GM21390 (cell line): ENCODE data around the gene CFAP157.

Experiments
- ATAC-seq: cut with Tn5 transposase; IDR thresholded peaks from one replicate; pipeline ENCODE4 v1.9.1; 2021; ENCODE audit not compliant: unreplicated experiment

Gene CFAP157

GRCh38 chr9:127714951-127715469 lies 8.2 kb downstream of the CFAP157 start:
- ATAC-seq: peak; percentile 6

GRCh38 chr9:127715470-127716337 lies 8.9 kb downstream of the CFAP157 start, which contains the start of the genes PTRH1 and TTC16:
PTRH1 (minus strand) TSS chr9:127715663; CDS start chr9:127715639, 24 bp downstream.
TTC16 (plus strand) TSS chr9:127716079; CDS start chr9:127716146, 67 bp downstream.
- ATAC-seq: peak; percentile 88

GRCh38 chr9:127716412-127716811 lies 9.6 kb downstream of the CFAP157 start:
- no peak for ATAC-seq

GRCh38 chr9:127717766-127718165 lies 11.0 kb downstream of the CFAP157 start:
- ATAC-seq: no peak

- no peak for ATAC-seq
Observed at GRCh38 chr9:127720031-127720864, 13.5 kb downstream of the CFAP157 start.

- no peak for ATAC-seq
Observed at GRCh38 chr9:127720865-127721227, 14.1 kb downstream of the CFAP157 start.

- ATAC-seq: no peak
Observed at GRCh38 chr9:127721391-127721821, 14.6 kb downstream of the CFAP157 start.

GRCh38 chr9:127722055-127722745 lies 15.4 kb downstream of the CFAP157 start:
- no peak for ATAC-seq

GRCh38 chr9:127723013-127723412 lies 16.2 kb downstream of the CFAP157 start:
- no peak for ATAC-seq

GRCh38 chr9:127723444-127723843 lies 16.7 kb downstream of the CFAP157 start:
- ATAC-seq: no peak

GRCh38 chr9:127724012-127724411 lies 17.2 kb downstream of the CFAP157 start:
- no peak for ATAC-seq

GRCh38 chr9:127726871-127727270 lies 20.1 kb downstream of the CFAP157 start:
- ATAC-seq: no peak

- no peak for ATAC-seq
Observed at GRCh38 chr9:127728808-127729207, 22.0 kb downstream of the CFAP157 start.

GRCh38 chr9:127729522-127730256 lies 22.9 kb downstream of the CFAP157 start:
- no peak for ATAC-seq

GRCh38 chr9:127730262-127730661 lies 23.5 kb downstream of the CFAP157 start:
- ATAC-seq: no peak

GRCh38 chr9:127730799-127731410 lies 24.1 kb downstream of the CFAP157 start:
- ATAC-seq: no peak

- no peak for ATAC-seq
Observed at GRCh38 chr9:127731938-127732337, 25.1 kb downstream of the CFAP157 start.

- ATAC-seq: no peak
Observed at GRCh38 chr9:127732444-127732843, 25.7 kb downstream of the CFAP157 start.

- ATAC-seq: no peak
Observed at GRCh38 chr9:127733614-127734013, 26.8 kb downstream of the CFAP157 start.

- ATAC-seq: no peak
Observed at GRCh38 chr9:127734247-127734746, 27.5 kb downstream of the CFAP157 start.
